GM12878 (cell line): Measurements from ENCODE around the gene PRRG4. TPM values are rescaled to one million over a fixed set of nuclear protein-coding genes. Genes with fewer than 3 reads are reported as not detected.

Experiments used
- BHLHE40 ChIP-seq, 2 experiments: fragments of 450-650 bp in 1 of 2; IDR thresholded peaks; 2 replicates each; pipeline ENCODE4 v1.6.1; 2011 to 2017; ENCODE audit warnings: low read depth in 2 of 2, borderline replicate concordance in 1 of 2, improper control_type of control experiment in 1 of 2, low read length in 1 of 2, mild to moderate bottlenecking in 1 of 2
- DPF2 ChIP-seq: fragments of 450-650 bp; IDR thresholded peaks from 2 replicates; pipeline ENCODE4 v1.6.1; 2017; ENCODE audit warnings: mild to moderate bottlenecking
- E2F8 ChIP-seq: fragments of 450-650 bp; IDR thresholded peaks from 2 replicates; pipeline ENCODE4 v1.6.1; 2018; ENCODE audit warnings: mild to moderate bottlenecking, low read depth, moderate library complexity; ENCODE audit not compliant: partially characterized antibody
- ETV6 ChIP-seq, 2 experiments: fragments of 450-650 bp in 1 of 2; IDR thresholded peaks in 1 of 2; conservative IDR thresholded peaks in 1 of 2; 2 replicates each; pipeline ENCODE4 v1.6.1; 2014; ENCODE audit warnings: antibody characterized with exemption in 1 of 2, borderline replicate concordance in 1 of 2, low read depth in 1 of 2, mild to moderate bottlenecking in 1 of 2, moderate library complexity in 1 of 2
- FOS ChIP-seq: IDR thresholded peaks from 3 replicates; pipeline ENCODE4 v1.6.1; 2011; ENCODE audit warnings: borderline replicate concordance; ENCODE audit not compliant: insufficient read length; ENCODE audit errors: extremely low read depth
- GATAD2B ChIP-seq: fragments of 450-650 bp; conservative IDR thresholded peaks from 2 replicates; pipeline ENCODE4 v1.6.1; 2017; ENCODE audit warnings: low read depth, mild to moderate bottlenecking, moderate library complexity
- IKZF1 ChIP-seq: fragments of 450-650 bp; conservative IDR thresholded peaks from 2 replicates; pipeline ENCODE4 v1.6.1; 2017; ENCODE audit warnings: antibody characterized with exemption, mild to moderate bottlenecking
- IKZF2 ChIP-seq, 2 experiments: fragments of 450-650 bp; IDR thresholded peaks; 2 replicates each; pipeline ENCODE4 v1.6.1; 2017; ENCODE audit warnings: mild to moderate bottlenecking in 2 of 2, moderate library complexity in 2 of 2
- KAT2A ChIP-seq: conservative IDR thresholded peaks from 2 replicates; pipeline ENCODE4 v1.6.1; 2011; ENCODE audit warnings: low read depth, low read length; ENCODE audit not compliant: control insufficient read depth
- MEF2B ChIP-seq: fragments of 450-650 bp; IDR thresholded peaks from 2 replicates; pipeline ENCODE4 v1.6.1; 2018; ENCODE audit warnings: mild to moderate bottlenecking, moderate library complexity; ENCODE audit not compliant: partially characterized antibody, poor library complexity, severe bottlenecking
- MXI1 ChIP-seq: fragments of 150-350 bp; IDR thresholded peaks from 2 replicates; pipeline ENCODE4 v1.6.1; 2011; ENCODE audit warnings: low read depth, mild to moderate bottlenecking, inconsistent platforms, low read length, improper control_type of control experiment
- POLR2AphosphoS5 ChIP-seq: IDR thresholded peaks from 2 replicates; pipeline ENCODE4 v1.6.1; 2011; ENCODE audit warnings: mild to moderate bottlenecking, low read length, inconsistent platforms
- RFX5 ChIP-seq: IDR thresholded peaks from 2 replicates; pipeline ENCODE4 v1.6.1; 2011; ENCODE audit warnings: low read depth, low read length, improper control_type of control experiment
- TAF1 ChIP-seq: IDR thresholded peaks from 2 replicates; pipeline ENCODE4 v1.6.1; 2011; ENCODE audit warnings: mild to moderate bottlenecking, low read depth, low read length, borderline replicate concordance
- TARDBP ChIP-seq: IDR thresholded peaks from 2 replicates; pipeline ENCODE4 v1.6.1; 2016; ENCODE audit warnings: borderline replicate concordance
- YY1 ChIP-seq: IDR thresholded peaks from 2 replicates; pipeline ENCODE4 v1.6.1; 2011; ENCODE audit warnings: low read depth, mild to moderate bottlenecking, low read length
- ZBTB11 ChIP-seq: fragments of 450-650 bp; formaldehyde crosslinking; IDR thresholded peaks from 2 replicates; pipeline ENCODE4 v1.5.0; 2022; ENCODE audit warnings: mild to moderate bottlenecking, missing genetic modification characterization
- ZNF687 ChIP-seq: fragments of 450-650 bp; IDR thresholded peaks from 2 replicates; pipeline ENCODE4 v1.6.1; 2017; ENCODE audit warnings: mild to moderate bottlenecking, moderate library complexity
- polyA plus RNA-seq, 11 experiments: library from polyadenylated mRNA; depleted of rRNA in 4 of 11; unstranded in 6 of 11; stranded (reverse) in 5 of 11; fragments of >200 nt; fragmentation: Nextera tagmentation in 4 of 11; fragmentation: Illumina TruSeq in 1 of 11; extraction: Ambion mirVana in 4 of 11; extraction: Trizol in 1 of 11; gene quantifications; 1 replicate in 1 of 11; 2 replicates in 10 of 11; pipeline versions ENCODE4 v1.2.1 to v1.2.3, GENCODE V29; 2011 to 2016; ENCODE audit warnings: inconsistent platforms in 2 of 11, missing spikeins in 2 of 11, low read depth in 1 of 11
- total RNA-seq, 4 experiments: library from RNA; depleted of rRNA in 3 of 4; stranded (reverse); fragments of >200 nt in 3 of 4; fragmentation: Illumina TruSeq in 1 of 4; extraction: Trizol in 1 of 4; gene quantifications; 2 replicates each; pipeline versions ENCODE4 v1.2.1 to v1.2.3, GENCODE V29; 2013 to 2021

The PRRG4 gene
- total and polyA plus RNA-seq, 10 of the 15 experiments (the other 5 are each of a cell fraction or from before 2014, with no cell fraction given) = 0.55 to 4.9 (median 1.9) TPM

- TF ChIP-seq ZBTB11 (CRISPR knock-in tag) = no peak
- TF ChIP-seq YY1 = 0 out of 2 replicates have a peak, but pooled peaks have one; percentile 35
- TF ChIP-seq KAT2A = no peak
- TF ChIP-seq TARDBP = no peak
- peak; percentile 74 for TF ChIP-seq IKZF1
- no peak for TF ChIP-seq RFX5
- 0 out of 4 replicates have a peak, but pooled peaks of 1 of the 2 experiments have one; percentile 36 for TF ChIP-seq BHLHE40 (IDR thresholded peaks at IDR 0.05; ENCODE audit: borderline replicate concordance in 1 of 2, low read depth in 2 of 2, low read length in 1 of 2)
- peak; percentile 50; the same call in 1 of the 2 replicates for TF ChIP-seq ZNF687
- TF ChIP-seq E2F8 = no peak
- TF ChIP-seq TAF1 = peak; percentile 40; the same call in 1 of the 2 replicates
- peak; percentile 71; the same call in 1 of the 2 replicates for TF ChIP-seq DPF2
- TF ChIP-seq POLR2AphosphoS5 = peak; percentile 67
- peak in 1 of 2 experiments; percentile 13; a peak in 1 of 4 replicates for TF ChIP-seq IKZF2 (IDR thresholded peaks at IDR 0.05)
- 0 out of 2 replicates have a peak, but pooled peaks have one; percentile 28 for TF ChIP-seq MXI1
- TF ChIP-seq ETV6 (conservative IDR thresholded peaks at IDR 0.05 in 1 of 2, IDR thresholded peaks at IDR 0.05 in 1 of 2; ENCODE audit: borderline replicate concordance in 1 of 2, low read depth in 1 of 2) = no peak
- peak; percentile 95 for TF ChIP-seq GATAD2B
- peak; percentile 6 for TF ChIP-seq MEF2B
- no peak for TF ChIP-seq FOS
Observed at GRCh38 chr11:32829680-32830412, at the start of gene PRRG4 (continued).
